HG03565 (cell line): ENCODE data around the gene EIF4EBP2.

Experiments
- ATAC-seq: cut with Tn5 transposase; IDR thresholded peaks from one replicate; pipeline ENCODE4 v1.9.1; 2021; ENCODE audit warnings: mild to moderate bottlenecking, moderate library complexity; ENCODE audit not compliant: unreplicated experiment

The EIF4EBP2 gene

DNA sequence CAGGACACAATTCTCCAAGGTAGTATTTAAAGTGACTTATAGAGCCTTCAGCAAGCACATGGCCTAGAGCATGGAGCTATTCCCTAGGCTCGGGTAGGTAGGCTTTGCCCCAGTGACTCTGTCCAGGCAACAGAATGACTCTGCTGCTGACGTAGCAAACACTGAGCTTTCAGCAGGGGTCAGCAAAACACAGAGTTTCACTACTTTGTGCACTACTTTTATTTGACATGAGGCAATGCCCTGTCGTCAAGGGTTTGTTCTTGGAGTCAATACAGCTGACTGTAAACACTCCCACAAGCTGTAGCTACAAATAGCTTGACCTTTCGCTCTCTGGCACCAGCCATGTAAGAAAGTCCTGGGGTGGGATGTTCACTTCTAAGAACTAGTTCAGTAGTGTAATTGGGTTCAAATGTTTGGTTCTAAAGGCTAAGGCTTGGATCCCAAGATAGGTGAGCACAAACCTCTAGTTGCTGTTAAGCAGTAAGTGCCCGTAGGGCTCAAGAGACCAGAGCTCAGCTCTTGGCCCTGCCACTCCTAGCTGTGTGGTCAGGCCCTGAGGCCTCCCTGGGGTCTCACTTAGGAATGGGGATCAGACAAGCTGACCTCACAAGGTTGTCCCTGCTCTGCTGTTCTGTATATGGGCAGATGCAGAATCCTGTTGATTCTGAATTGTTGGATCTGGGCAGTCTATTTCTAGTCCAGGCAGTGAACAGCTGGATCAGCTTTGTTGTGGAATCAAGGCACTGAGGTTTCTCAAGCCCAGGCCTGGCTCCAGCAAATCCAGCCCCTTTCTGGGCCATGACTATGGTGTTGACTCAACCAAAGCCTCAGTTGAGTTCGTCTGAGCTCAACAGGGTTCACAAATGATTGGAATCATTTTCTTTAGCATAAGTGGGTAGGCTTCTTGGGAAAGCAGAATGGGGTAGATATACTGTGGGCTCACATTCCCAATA, 26.8 kb downstream of the EIF4EBP2 start:
- no peak for ATAC-seq

DNA sequence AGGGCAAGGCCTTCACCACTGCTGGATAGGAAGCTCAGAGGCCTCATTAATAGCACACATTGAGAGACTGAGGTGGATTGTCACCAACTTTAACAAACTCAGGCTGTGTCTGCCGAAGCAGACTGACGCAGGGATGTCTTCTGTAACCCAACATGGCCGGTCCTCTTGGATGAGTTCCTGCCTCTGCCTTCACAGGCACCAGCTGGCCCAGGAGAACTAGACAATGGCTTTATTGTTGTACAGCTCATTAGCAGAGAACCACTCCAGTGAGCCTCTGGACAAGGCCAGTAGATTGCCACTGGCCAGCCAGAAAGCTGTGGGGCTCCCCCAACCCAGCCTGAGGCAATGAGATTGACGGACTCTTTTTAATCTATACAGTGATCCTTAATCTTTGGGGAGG, 28.2 kb downstream of the EIF4EBP2 start:
- no peak for ATAC-seq

DNA sequence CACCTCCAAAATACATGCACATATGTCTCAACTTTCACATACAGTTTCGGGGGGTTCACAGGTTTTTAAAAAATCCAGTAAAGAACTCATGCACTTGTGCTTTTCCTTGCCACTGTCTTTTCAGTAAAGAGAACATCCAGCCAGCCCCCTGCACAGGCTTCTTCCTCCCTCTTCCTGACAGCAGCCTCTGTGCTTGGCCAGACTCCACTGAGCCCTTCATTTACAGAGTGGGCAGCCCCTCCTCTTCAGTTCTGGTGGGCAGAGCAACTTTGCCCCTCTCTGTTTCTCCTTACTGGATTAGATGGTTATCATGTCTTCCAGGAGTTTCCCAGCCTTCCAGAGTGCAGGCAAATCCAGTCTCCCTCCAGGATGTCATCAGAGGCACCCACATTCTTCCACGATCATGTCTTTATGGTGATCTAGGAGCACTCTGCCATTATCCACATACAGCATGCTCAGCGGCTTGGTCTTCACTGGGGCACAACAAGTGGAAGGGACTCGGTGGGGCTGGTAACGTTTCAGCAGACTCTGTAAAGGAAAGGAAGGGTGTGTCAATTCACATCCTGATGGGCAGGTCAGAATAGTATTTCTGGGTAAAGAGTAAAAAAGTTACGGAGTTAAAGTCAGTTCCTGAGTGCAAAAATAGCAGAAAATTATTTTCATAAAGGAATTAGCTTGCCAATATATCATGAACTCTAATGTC, 28.8 kb downstream of the EIF4EBP2 start:
- ATAC-seq: no peak

- ATAC-seq: no peak
These were observed 29.8 kb downstream of the EIF4EBP2 start for GRCh38 chr10:70433581-70434280.

GRCh38 chr10:70435241-70436085, 31.5 kb downstream of the EIF4EBP2 start:
- ATAC-seq: no peak

- ATAC-seq: no peak
These were observed 33.8 kb downstream of the EIF4EBP2 start for GRCh38 chr10:70437721-70438120.

GRCh38 chr10:70440296-70441160, 36.6 kb downstream of the EIF4EBP2 start:
- ATAC-seq: no peak

DNA sequence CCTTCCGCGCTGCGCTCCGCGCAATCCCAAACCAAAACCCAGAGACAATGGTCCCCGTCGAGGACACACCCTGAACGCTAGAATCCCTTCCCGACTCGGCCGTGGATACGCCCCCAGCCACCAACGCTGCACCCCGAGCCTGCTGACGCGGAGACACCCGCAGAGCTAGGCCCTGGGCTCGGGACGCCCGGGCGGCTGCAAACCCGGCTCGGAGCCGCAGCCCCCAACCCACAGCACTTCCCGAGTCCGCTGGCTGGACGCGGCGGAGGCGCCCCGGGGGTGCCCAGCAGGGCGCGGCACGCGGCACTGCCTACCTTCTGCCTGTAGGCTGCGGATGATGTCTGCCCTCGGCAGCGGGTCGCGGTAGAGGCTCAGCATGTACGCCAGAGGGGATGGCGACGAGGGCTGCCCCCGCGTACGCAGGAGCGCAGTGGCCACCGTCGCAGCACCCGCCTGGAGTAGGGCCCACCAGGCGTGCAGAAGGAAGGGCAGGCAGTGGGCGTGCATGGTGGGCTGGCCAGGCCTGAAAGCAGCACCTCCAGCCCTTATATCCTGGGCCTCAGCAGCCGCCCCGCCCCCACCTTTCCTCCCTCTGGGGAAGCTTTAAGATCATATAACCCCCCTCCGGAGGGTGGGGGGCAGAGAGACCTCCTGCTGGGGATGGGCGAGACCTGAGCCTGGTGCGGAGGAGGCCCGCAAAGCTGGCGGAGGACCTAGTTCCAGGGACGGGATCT, 37.4 kb downstream of the EIF4EBP2 start, which contains the start of gene NODAL:
TSS of gene NODAL (minus strand) at position 521 of the 734 bp plus-strand sequence. CDS start at position 507, 14 bp downstream.
- no peak for ATAC-seq

- no peak for ATAC-seq
These were observed 38.0 kb downstream of the EIF4EBP2 start for GRCh38 chr10:70441895-70442309.

DNA sequence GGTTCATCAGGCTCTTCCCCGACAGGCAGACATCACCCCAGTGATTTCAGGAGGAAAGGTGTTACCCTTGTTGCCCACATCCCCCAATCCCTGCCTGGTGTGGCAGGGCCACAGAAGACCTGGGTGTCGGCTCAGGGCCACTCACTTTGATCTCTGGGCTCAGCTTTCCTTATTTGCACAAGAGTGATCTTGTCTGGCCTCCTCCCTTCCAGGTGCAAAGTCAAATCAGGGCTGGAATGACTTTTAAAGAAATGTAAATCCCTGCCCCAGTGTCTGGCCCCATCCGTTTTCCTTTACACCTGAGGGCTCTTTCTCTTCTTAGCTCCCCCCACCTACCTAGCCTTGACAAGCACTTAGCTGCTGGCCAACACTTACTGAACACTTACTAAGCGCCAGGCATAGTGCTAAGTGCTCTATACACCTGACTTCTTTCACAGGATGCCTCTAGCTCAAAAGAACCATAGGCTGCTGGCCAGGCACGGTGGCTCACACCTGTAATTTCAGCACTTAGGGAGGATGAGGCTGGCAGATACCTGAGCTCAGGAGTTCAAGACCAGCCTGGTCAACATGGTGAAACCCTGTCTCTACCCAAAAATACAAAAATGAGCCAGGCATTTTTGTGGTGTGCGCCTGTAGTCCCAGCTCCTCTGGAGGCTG, 38.5 kb downstream of the EIF4EBP2 start:
- ATAC-seq: no peak

DNA sequence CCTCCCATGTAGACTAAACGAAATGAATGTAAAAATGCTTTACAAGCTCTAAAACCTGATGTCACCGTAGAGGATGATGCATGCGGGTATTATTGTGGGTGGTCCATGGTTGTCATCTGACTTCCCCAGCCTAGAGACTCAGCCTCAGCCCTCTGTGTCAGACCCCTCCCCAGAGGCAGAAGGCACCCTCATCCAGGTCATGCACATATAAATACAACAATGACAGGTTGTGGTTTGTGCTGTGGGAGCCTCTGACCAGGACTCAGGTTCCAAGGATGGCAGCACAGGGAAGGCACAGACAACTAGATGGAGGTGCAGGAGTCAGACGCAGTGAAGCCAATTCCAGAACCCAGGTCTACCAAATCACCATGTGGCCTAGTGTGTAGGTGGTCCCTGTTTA, 40.8 kb downstream of the EIF4EBP2 start:
- ATAC-seq: no peak

DNA sequence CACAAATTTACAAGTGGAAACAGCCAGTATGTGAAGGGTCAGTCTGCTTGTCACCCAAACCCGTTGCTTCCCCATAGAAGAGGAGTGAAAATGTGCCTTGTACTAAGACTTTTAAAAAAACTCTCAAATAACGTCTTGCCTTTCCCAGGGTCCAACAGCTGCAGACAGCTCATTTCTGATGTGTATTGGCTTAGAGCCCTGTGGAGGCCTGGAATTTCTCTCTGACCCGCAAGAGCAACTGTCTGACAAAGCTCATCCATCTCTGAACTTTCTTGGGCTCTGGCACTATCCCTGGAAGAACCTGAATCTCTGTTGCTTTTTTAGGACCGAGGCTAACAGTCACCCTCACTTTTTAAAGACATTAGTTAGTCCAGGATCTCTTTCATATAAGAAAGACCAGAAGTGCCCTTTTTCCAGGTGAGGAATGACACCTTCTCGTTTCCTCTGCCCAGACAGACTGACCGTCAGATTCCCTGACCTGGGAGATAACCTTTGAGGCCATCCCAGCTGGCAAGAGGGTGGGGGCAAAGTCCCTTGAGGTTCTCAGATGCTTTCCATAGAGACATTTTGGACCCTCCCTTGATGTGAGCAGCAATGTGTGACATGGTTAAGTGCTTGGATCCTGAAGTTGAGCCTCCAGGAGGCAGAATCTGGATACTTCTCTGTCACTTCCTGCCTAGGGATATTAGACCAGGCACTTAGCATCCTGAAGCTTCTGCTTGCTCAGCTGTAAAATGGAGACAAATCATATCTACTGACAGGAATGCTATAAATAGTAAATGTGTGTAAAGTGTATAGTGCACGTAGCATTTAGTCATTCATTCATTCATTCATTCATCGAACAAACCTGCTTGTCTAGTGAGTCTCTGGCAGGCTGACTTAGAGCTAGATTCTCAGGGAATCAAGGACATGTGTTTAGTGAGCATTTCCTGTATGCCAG, 42.0 kb downstream of the EIF4EBP2 start:
- ATAC-seq: no peak

- ATAC-seq: no peak
These were observed 44.3 kb downstream of the EIF4EBP2 start for GRCh38 chr10:70448236-70448635.

DNA sequence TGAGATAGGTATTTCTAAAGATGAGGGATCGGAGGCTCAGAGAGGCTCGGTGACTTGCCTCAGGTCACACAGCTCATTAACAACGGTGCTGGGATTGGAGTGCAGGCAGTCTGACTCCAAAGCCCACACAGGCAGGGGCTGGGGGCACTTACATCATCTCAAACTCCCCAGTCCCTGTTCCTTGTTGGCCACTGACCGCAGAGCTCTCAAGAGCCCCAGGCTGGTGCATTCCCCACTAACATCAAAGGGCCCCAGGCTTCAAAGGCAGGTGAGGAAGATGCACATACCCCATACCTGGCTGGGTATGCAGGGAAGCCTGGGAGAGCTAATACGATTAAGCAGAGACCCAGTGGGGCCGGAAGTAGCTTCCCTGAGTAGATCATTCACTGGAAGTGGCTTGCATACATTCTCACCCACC, 51.3 kb downstream of the EIF4EBP2 start:
- no peak for ATAC-seq

GRCh38 chr10:70456164-70456563, 52.2 kb downstream of the EIF4EBP2 start:
- no peak for ATAC-seq

GRCh38 chr10:70457759-70458305, 53.9 kb downstream of the EIF4EBP2 start:
- no peak for ATAC-seq
